Dendritic cell treated with granulocyte-macrophage colony-stimulating factor and Interleukin-4, amounts not matched to agents 40 ng/mL and 50 ng/mL, for 4 days (primary cell): ENCODE data around the gene IP6K3.

Experiments used
- H3K27ac Mint-ChIP-seq: one replicate; pipeline ENCODE4 v1.8.0; 2022; ENCODE audit warnings: mild to moderate bottlenecking, mixed read lengths
- H3K27me3 Mint-ChIP-seq: one replicate; pipeline ENCODE4 v1.8.0; 2022; ENCODE audit warnings: mild to moderate bottlenecking, mixed read lengths
- H3K36me3 Mint-ChIP-seq: one replicate; pipeline ENCODE4 v1.8.0; 2022; ENCODE audit warnings: low read depth, mixed read lengths
- H3K4me1 Mint-ChIP-seq: one replicate; pipeline ENCODE4 v1.8.0; 2022; ENCODE audit warnings: low read depth, mixed read lengths
- H3K4me3 Mint-ChIP-seq: one replicate; pipeline ENCODE4 v1.8.0; 2022; ENCODE audit warnings: mild to moderate bottlenecking, moderate library complexity, mixed read lengths
- H3K9me3 Mint-ChIP-seq: one replicate; pipeline ENCODE4 v1.8.0; 2022; ENCODE audit warnings: mixed read lengths
- intact Hi-C: fragments of 100-400 bp; cut with micrococcal nuclease; formaldehyde crosslinking; loops from one replicate; pipeline ENCODE4 v1.15.0; 2022

Gene IP6K3

GRCh38 chr6:33759887-33760629 lies 13.4 kb upstream of the IP6K3 start:
- H3K9me3 Mint-ChIP-seq: no peaks in the 10 kb centered on the region
- no peaks in the 10 kb centered on the region for H3K4me1 Mint-ChIP-seq
- H3K36me3 Mint-ChIP-seq: no peaks in the 10 kb centered on the region
- H3K27me3 Mint-ChIP-seq: peaks cover 1% of the 10 kb centered on the region
- H3K4me3 Mint-ChIP-seq: no peak overlapping the region
- intact Hi-C loops: loop anchor here (5.0 kb wide), 1 partner anchor 173 kb away; no protein-coding TSS in a partner anchor
- no peak overlapping the region for H3K27ac Mint-ChIP-seq

- Mint-ChIP-seq H3K4me1 (no peaks in the 10 kb centered on the region), H3K4me3 (no peak overlapping the region), H3K9me3 (no peaks in the 10 kb centered on the region), H3K27ac (no peak overlapping the region), H3K36me3 (no peaks in the 10 kb centered on the region), H3K27me3 (peaks cover 1% of the 10 kb centered on the region)
- intact Hi-C loops: no loop called here
Measured at GRCh38 chr6:33758815-33759216, 12.1 kb upstream of the IP6K3 start.

- H3K9me3 Mint-ChIP-seq: no peaks in the 10 kb centered on the region
- intact Hi-C loops: no loop called here
- peaks cover 1% of the 10 kb centered on the region for H3K27me3 Mint-ChIP-seq
- H3K27ac Mint-ChIP-seq: no peak overlapping the region
- no peaks in the 10 kb centered on the region for H3K4me1 Mint-ChIP-seq
- no peak overlapping the region for H3K4me3 Mint-ChIP-seq
- H3K36me3 Mint-ChIP-seq: no peaks in the 10 kb centered on the region
Measured at GRCh38 chr6:33757906-33758305, 11.2 kb upstream of the IP6K3 start.

DNA sequence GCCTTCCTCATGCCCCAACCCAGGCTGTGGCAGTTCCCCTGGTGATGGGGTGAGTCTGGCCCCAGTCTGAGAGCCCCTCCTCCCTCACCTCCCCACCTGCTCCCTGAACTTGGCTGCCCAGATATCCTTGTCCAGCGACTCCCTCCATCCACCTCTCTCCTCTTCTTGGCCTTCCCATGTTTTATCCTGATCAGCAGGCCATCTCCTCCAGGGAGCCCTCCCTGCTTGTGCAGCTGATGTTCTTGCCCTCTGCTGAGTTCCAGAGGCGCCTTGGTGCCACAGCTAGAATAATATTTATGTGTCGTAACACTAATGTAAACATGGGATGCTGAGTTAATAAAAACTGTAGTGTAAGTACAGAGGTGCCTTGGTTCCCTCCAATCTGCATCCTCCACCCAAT lies 10.4 kb upstream of the IP6K3 start:
- Mint-ChIP-seq H3K4me1 (no peaks in the 10 kb centered on the region), H3K36me3 (no peaks in the 10 kb centered on the region), H3K27ac (no peak overlapping the region), H3K4me3 (no peak overlapping the region), H3K9me3 (no peaks in the 10 kb centered on the region), H3K27me3 (peaks cover 1% of the 10 kb centered on the region)
- intact Hi-C loops: no loop called here

GRCh38 chr6:33756211-33756954 lies 9.7 kb upstream of the IP6K3 start:
- Mint-ChIP-seq H3K4me1 (no peaks in the 10 kb centered on the region), H3K36me3 (no peaks in the 10 kb centered on the region), H3K27me3 (peaks cover 1% of the 10 kb centered on the region), H3K27ac (no peak overlapping the region), H3K9me3 (no peaks in the 10 kb centered on the region), H3K4me3 (no peak overlapping the region)
- intact Hi-C loops: no loop called here

DNA sequence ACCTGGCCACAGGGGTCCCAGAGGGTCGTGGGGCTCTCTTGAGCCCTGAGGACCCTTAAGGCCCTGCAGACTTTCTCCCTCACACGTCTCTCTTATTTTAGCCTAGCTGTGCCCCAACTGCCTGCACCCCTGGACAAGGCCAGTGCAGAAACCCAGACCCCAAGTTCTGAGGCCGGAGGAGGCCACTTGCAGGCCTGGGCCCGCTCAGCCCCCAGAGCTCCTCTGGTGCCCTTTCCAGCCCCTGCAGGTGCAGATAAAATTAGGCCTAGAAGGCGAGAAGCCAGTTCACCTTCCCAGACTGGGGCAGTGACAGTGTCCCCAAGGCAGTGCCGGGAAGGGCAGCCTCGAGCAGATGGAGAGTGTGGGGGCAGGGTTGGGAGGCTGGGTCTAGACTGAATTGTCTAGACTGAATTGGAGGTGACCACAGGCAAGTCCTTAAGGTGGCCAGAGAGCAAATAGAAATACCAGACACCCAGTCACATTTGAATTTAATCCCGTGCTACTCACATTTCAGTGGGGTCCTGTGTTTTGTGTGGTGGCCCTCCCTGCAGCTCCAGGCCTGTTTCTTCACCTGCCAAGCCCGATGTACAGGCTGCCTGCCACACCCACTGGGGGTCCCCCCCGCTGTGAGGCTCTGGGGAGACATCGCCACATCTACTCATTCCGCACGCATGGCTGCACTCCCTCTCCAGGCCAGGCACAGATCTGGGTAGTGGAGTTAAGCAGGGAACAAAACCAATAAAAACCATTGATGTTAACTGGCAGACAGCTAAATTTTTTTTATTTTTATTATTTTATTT lies 8.6 kb upstream of the IP6K3 start:
- Mint-ChIP-seq H3K4me1 (peaks cover 9% of the 10 kb centered on the region), H3K36me3 (no peaks in the 10 kb centered on the region)

GRCh38 chr6:33754222-33754621 lies 7.5 kb upstream of the IP6K3 start:
- Mint-ChIP-seq H3K9me3 (no peaks in the 10 kb centered on the region), H3K36me3 (no peaks in the 10 kb centered on the region), H3K27ac (no peak overlapping the region), H3K4me3 (no peak overlapping the region), H3K4me1 (peaks cover 9% of the 10 kb centered on the region), H3K27me3 (peaks cover 3% of the 10 kb centered on the region)
- intact Hi-C loops: no loop called here

More for the DNA sequence above, 8.6 kb upstream of the IP6K3 start:
- Mint-ChIP-seq H3K4me3 (no peak overlapping the region), H3K27me3 (peaks cover 3% of the 10 kb centered on the region), H3K27ac (no peak overlapping the region), H3K9me3 (no peaks in the 10 kb centered on the region)
- intact Hi-C loops: no loop called here

- H3K36me3 Mint-ChIP-seq: no peaks in the 10 kb centered on the region
- no peaks in the 10 kb centered on the region for H3K9me3 Mint-ChIP-seq
- intact Hi-C loops: no loop called here
- H3K27ac Mint-ChIP-seq: no peak overlapping the region
- no peak overlapping the region for H3K4me3 Mint-ChIP-seq
- H3K4me1 Mint-ChIP-seq: peaks cover 9% of the 10 kb centered on the region
- H3K27me3 Mint-ChIP-seq: peaks cover 3% of the 10 kb centered on the region
Measured at GRCh38 chr6:33752646-33753015, 5.9 kb upstream of the IP6K3 start.

- no peaks in the 10 kb centered on the region for H3K9me3 Mint-ChIP-seq
- peaks cover 3% of the 10 kb centered on the region for H3K27me3 Mint-ChIP-seq
- no peak overlapping the region for H3K4me3 Mint-ChIP-seq
- no peaks in the 10 kb centered on the region for H3K36me3 Mint-ChIP-seq
- H3K27ac Mint-ChIP-seq: no peak overlapping the region
- peaks cover 9% of the 10 kb centered on the region for H3K4me1 Mint-ChIP-seq
- intact Hi-C loops: no loop called here
Measured at GRCh38 chr6:33751771-33752645, 5.3 kb upstream of the IP6K3 start.

GRCh38 chr6:33750244-33750991 lies 3.7 kb upstream of the IP6K3 start:
- peaks cover 9% of the 10 kb centered on the region for H3K4me1 Mint-ChIP-seq
- H3K36me3 Mint-ChIP-seq: no peaks in the 10 kb centered on the region
- no peaks in the 10 kb centered on the region for H3K9me3 Mint-ChIP-seq
- H3K27me3 Mint-ChIP-seq: peaks cover 3% of the 10 kb centered on the region
- H3K27ac Mint-ChIP-seq: no peak overlapping the region
- intact Hi-C loops: no loop called here
- H3K4me3 Mint-ChIP-seq: no peak overlapping the region

DNA sequence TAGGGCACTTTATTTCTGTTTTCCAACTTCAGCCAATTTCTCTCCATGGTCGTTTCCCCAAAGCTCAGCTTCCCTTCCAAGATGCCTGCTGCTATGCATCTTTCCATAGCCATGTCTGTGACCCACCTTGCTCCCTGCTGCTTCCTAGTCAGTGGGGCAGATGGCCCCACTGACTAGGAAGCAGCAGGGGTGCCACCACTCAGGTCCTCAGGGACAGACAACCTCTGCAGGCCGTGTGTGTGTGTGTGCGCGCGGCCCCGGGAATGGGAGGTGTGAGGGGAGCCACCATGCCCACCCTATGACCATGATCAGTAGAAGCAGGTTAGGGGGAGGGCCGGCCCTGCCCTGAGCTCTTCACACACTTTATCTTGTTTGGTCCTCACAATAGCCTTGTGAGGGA lies 2.7 kb upstream of the IP6K3 start:
- intact Hi-C loops: no loop called here
- no peaks in the 10 kb centered on the region for H3K36me3 Mint-ChIP-seq
- H3K9me3 Mint-ChIP-seq: no peaks in the 10 kb centered on the region
- no peak overlapping the region for H3K4me3 Mint-ChIP-seq
- peaks cover 10% of the 10 kb centered on the region for H3K4me1 Mint-ChIP-seq
- no peak overlapping the region for H3K27ac Mint-ChIP-seq
- peaks cover 3% of the 10 kb centered on the region for H3K27me3 Mint-ChIP-seq

DNA sequence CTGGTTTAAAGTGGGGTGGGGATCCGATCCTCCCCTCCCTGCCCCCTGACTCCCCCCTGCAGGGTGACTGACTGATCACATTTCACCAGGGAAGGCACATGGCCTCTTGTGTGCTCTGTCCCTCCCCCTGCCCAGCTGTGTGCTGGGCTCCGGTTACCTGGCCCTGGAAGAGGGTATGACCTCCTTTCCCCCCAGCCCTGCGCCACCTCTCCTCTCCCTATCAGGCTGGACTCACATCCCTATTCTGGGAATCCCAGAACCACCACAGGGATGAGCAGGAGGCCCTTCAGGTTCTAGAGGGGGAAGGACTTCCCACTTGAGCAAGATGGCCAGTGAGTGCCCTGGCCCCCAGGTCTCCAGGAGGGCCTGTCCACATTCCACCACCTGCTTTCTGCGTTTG lies 2.1 kb upstream of the IP6K3 start:
- peaks cover 14% of the 10 kb centered on the region for H3K4me1 Mint-ChIP-seq
- H3K9me3 Mint-ChIP-seq: no peaks in the 10 kb centered on the region
- H3K4me3 Mint-ChIP-seq: no peak overlapping the region
- H3K27me3 Mint-ChIP-seq: peaks cover 8% of the 10 kb centered on the region
- intact Hi-C loops: no loop called here
- no peaks in the 10 kb centered on the region for H3K36me3 Mint-ChIP-seq
- H3K27ac Mint-ChIP-seq: no peak overlapping the region

GRCh38 chr6:33747823-33748222 lies 1.1 kb upstream of the IP6K3 start:
- Mint-ChIP-seq H3K4me3 (no peak overlapping the region), H3K4me1 (peaks cover 14% of the 10 kb centered on the region), H3K27me3 (peaks cover 12% of the 10 kb centered on the region), H3K27ac (no peak overlapping the region), H3K36me3 (no peaks in the 10 kb centered on the region), H3K9me3 (no peaks in the 10 kb centered on the region)
- intact Hi-C loops: no loop called here
